NCI-H345 (cell line): Measurements from ENCODE around the gene LACC1.
A peak's percentile ranks its signal among the peaks of the same experiment; 100 is the strongest.

ENCODE experiments used
- DNase-seq: peaks from one replicate; lab custom pipeline; 2025; lab: John Stamatoyannopoulos, UW

Gene LACC1

GRCh38 chr13:43879755-43880181 lies at the start of gene LACC1:
Gene LACC1 (plus strand): TSS chr13:43879904. CDS start chr13:43880986, 1,082 bp downstream.
- DNase-seq, result peak; percentile 57

- no peak for DNase-seq
Observed at GRCh38 chr13:43830497-43830881, 49.2 kb upstream of the LACC1 start.

GRCh38 chr13:43831088-43831487 lies 48.6 kb upstream of the LACC1 start:
- no peak for DNase-seq

GRCh38 chr13:43835701-43836100 lies 44.0 kb upstream of the LACC1 start:
- no peak for DNase-seq

GRCh38 chr13:43838909-43839308 lies 40.8 kb upstream of the LACC1 start:
- DNase-seq, result no peak

GRCh38 chr13:43846496-43847158 lies 33.1 kb upstream of the LACC1 start:
- DNase-seq, result no peak

- no peak for DNase-seq
Observed at GRCh38 chr13:43848001-43848649, 31.6 kb upstream of the LACC1 start.

- DNase-seq, result no peak
Observed at GRCh38 chr13:43850873-43851272, 28.8 kb upstream of the LACC1 start.

- no peak for DNase-seq
Observed at GRCh38 chr13:43852923-43853404, 26.7 kb upstream of the LACC1 start.

- DNase-seq, result no peak
Observed at GRCh38 chr13:43861863-43862262, 17.8 kb upstream of the LACC1 start.

GRCh38 chr13:43864921-43865320 lies 14.8 kb upstream of the LACC1 start:
- no peak for DNase-seq

- no peak for DNase-seq
Observed at GRCh38 chr13:43865892-43866291, 13.8 kb upstream of the LACC1 start.

- DNase-seq, result no peak
Observed at GRCh38 chr13:43872181-43872580, 7.5 kb upstream of the LACC1 start.

- DNase-seq, result no peak
Observed at GRCh38 chr13:43874504-43875092, 5.1 kb upstream of the LACC1 start.

- no peak for DNase-seq
Observed at GRCh38 chr13:43876366-43876765, 3.3 kb upstream of the LACC1 start.

GRCh38 chr13:43877326-43877725 lies 2.4 kb upstream of the LACC1 start:
- no peak for DNase-seq

- no peak for DNase-seq
Observed at GRCh38 chr13:43877766-43878165, 1.9 kb upstream of the LACC1 start.

- no peak for DNase-seq
Observed at GRCh38 chr13:43878892-43879754, 581 bp upstream of the LACC1 start, which contains the start of gene CCDC122. Gene CCDC122 (minus strand): TSS chr13:43879740. CDS start chr13:43869376, 10,364 bp downstream.

- peak; percentile 3 for DNase-seq
Observed at GRCh38 chr13:43880214-43880855, 631 bp downstream of the LACC1 start.

- DNase-seq, result no peak
Observed at GRCh38 chr13:43880926-43881325, 1.2 kb downstream of the LACC1 start.

- DNase-seq, result no peak
Observed at GRCh38 chr13:43881580-43881979, 1.9 kb downstream of the LACC1 start.

- no peak for DNase-seq
Observed at GRCh38 chr13:43883631-43884030, 3.9 kb downstream of the LACC1 start.
